ENCODE results near the gene ZNF775.

Gene ZNF775

GRCh38 chr7:150368884-150369747 lies 10.0 kb upstream of the ZNF775 start:
- no peak for TF ChIP-seq GATA1 (IDR thresholded peaks at IDR 0.05; ENCODE audit: low read depth, low read length)
- peak; percentile 39 for TF ChIP-seq POLR2A (IDR thresholded peaks at IDR 0.05; ENCODE audit: low read length)
- DNase-seq = peak; percentile 50 to 56

GRCh38 chr7:150369748-150370501 lies 9.2 kb upstream of the ZNF775 start:
- TF ChIP-seq GATA1 (IDR thresholded peaks at IDR 0.05; ENCODE audit: low read depth, low read length) (no peak), POLR2A (IDR thresholded peaks at IDR 0.05; ENCODE audit: low read length) (no peak)
- DNase-seq = peak in 1 of 2 experiments; percentile 31

GRCh38 chr7:150370612-150371071 lies 8.5 kb upstream of the ZNF775 start:
- DNase-seq = no peak
- no peak for TF ChIP-seq GATA1 (IDR thresholded peaks at IDR 0.05; ENCODE audit: low read depth, low read length)

- no peak for TF ChIP-seq POLR2A (IDR thresholded peaks at IDR 0.05; ENCODE audit: low read length)
- DNase-seq = no peak
These were observed 7.8 kb upstream of the ZNF775 start for GRCh38 chr7:150371131-150371995.

- TF ChIP-seq POLR2A (IDR thresholded peaks at IDR 0.05; ENCODE audit: low read length) = no peak
- no peak for TF ChIP-seq GATA1 (IDR thresholded peaks at IDR 0.05; ENCODE audit: low read depth, low read length)
- DNase-seq = no peak
These were observed 7.2 kb upstream of the ZNF775 start for GRCh38 chr7:150371996-150372270.

GRCh38 chr7:150372271-150373048 lies 6.7 kb upstream of the ZNF775 start:
- no peak for TF ChIP-seq GATA1 (IDR thresholded peaks at IDR 0.05; ENCODE audit: low read depth, low read length)
- TF ChIP-seq POLR2A (IDR thresholded peaks at IDR 0.05; ENCODE audit: low read length) = no peak
- no peak for DNase-seq

- TF ChIP-seq POLR2A (IDR thresholded peaks at IDR 0.05; ENCODE audit: low read length) = no peak
- TF ChIP-seq GATA1 (IDR thresholded peaks at IDR 0.05; ENCODE audit: low read depth, low read length) = no peak
- no peak for DNase-seq
These were observed 5.9 kb upstream of the ZNF775 start for GRCh38 chr7:150373049-150373801.

GRCh38 chr7:150374026-150374425 lies 5.1 kb upstream of the ZNF775 start:
- TF ChIP-seq POLR2A (IDR thresholded peaks at IDR 0.05; ENCODE audit: low read length) (no peak), GATA1 (IDR thresholded peaks at IDR 0.05; ENCODE audit: low read depth, low read length) (no peak)

GRCh38 chr7:150374472-150374871 lies 4.7 kb upstream of the ZNF775 start:
- TF ChIP-seq GATA1 (IDR thresholded peaks at IDR 0.05; ENCODE audit: low read depth, low read length) (no peak), POLR2A (IDR thresholded peaks at IDR 0.05; ENCODE audit: low read length) (no peak)
- no peak for DNase-seq

More at GRCh38 chr7:150374026-150374425, 5.1 kb upstream of the ZNF775 start:
- no peak for DNase-seq

- TF ChIP-seq POLR2A (IDR thresholded peaks at IDR 0.05; ENCODE audit: low read length) (no peak), GATA1 (IDR thresholded peaks at IDR 0.05; ENCODE audit: low read depth, low read length) (no peak)
- no peak for DNase-seq
These were observed 3.2 kb upstream of the ZNF775 start for GRCh38 chr7:150375662-150376521.

GRCh38 chr7:150376560-150376959 lies 2.6 kb upstream of the ZNF775 start:
- TF ChIP-seq POLR2A (IDR thresholded peaks at IDR 0.05; ENCODE audit: low read length) (no peak), GATA1 (IDR thresholded peaks at IDR 0.05; ENCODE audit: low read depth, low read length) (no peak)
- no peak for DNase-seq

GRCh38 chr7:150377196-150377595 lies 1.9 kb upstream of the ZNF775 start:
- DNase-seq = no peak
- TF ChIP-seq GATA1 (IDR thresholded peaks at IDR 0.05; ENCODE audit: low read depth, low read length) (no peak), POLR2A (IDR thresholded peaks at IDR 0.05; ENCODE audit: low read length) (no peak)
